CD8-positive, alpha-beta memory T cell (primary cell): ENCODE measurements around the gene AHRR. TPM values are rescaled to one million over a fixed set of nuclear protein-coding genes. Genes with fewer than 3 reads are reported as not detected.
"Not testable (repeated sequence)": the region's sequence is repeated elsewhere in the genome, so short reads cannot be mapped to it uniquely, and the experiment has no call there.

Experiments
- CTCF ChIA-PET: fragments of 350-600 bp; sonication (Branson Sonifier 250); formaldehyde crosslinking; loops from one replicate; lab custom pipeline; 2021; ENCODE audit warnings: antibody characterized with exemption; lab: Charles Lee
- POLR2A ChIA-PET: fragments of 350-600 bp; sonication (Branson Sonifier 250); formaldehyde crosslinking; loops from one replicate; lab custom pipeline; 2021; ENCODE audit warnings: antibody characterized with exemption; lab: Charles Lee
- DNase-seq, 5 donors: peaks; one replicate each; pipeline versions ENCODE4 v3.0.0 to v3.0.0-alpha.2; 2020 to 2022; ENCODE audit warnings: mixed read lengths in 1 of 5
- H3K27ac ChIP-seq: one replicate; pipeline ENCODE4 v1.7.0; 2013; ENCODE audit warnings: low read depth, mild to moderate bottlenecking, low read length, moderate library complexity
- H3K27me3 ChIP-seq: 2 replicates; pipeline ENCODE4 v1.7.0; 2013; ENCODE audit warnings: low read length, mild to moderate bottlenecking; ENCODE audit not compliant: insufficient read depth, poor library complexity, severe bottlenecking
- H3K36me3 ChIP-seq: 2 replicates; pipeline ENCODE4 v1.7.0; 2013; ENCODE audit warnings: mild to moderate bottlenecking, low read length, moderate library complexity; ENCODE audit not compliant: insufficient read depth
- H3K4me1 ChIP-seq: 2 replicates; pipeline ENCODE4 v1.7.0; 2013; ENCODE audit warnings: mild to moderate bottlenecking, low read length, moderate library complexity; ENCODE audit not compliant: insufficient read depth
- H3K4me3 ChIP-seq: 2 replicates; pipeline ENCODE4 v1.7.0; 2013; ENCODE audit warnings: mild to moderate bottlenecking, low read length
- H3K9me3 ChIP-seq: 2 replicates; pipeline ENCODE4 v1.7.0; 2013; ENCODE audit warnings: mild to moderate bottlenecking, low read length
- H3K27ac Mint-ChIP-seq, 8 donors: one replicate each; pipeline ENCODE4 v1.8.0; 2020 to 2021; ENCODE audit warnings: mixed read lengths in 8 of 8, mild to moderate bottlenecking in 6 of 8, inconsistent platforms in 3 of 8, moderate library complexity in 3 of 8
- H3K27me3 Mint-ChIP-seq, 2 donors: one replicate each; pipeline ENCODE4 v1.8.0; 2020 to 2021; ENCODE audit warnings: mixed read lengths in 2 of 2, mild to moderate bottlenecking in 1 of 2, moderate library complexity in 1 of 2
- H3K36me3 Mint-ChIP-seq, 3 donors: one replicate each; pipeline ENCODE4 v1.8.0; 2020 to 2021; ENCODE audit warnings: mixed read lengths in 3 of 3, inconsistent platforms in 1 of 3, mild to moderate bottlenecking in 1 of 3
- H3K4me1 Mint-ChIP-seq, 3 donors: one replicate each; pipeline ENCODE4 v1.8.0; 2020 to 2021; ENCODE audit warnings: mixed read lengths in 3 of 3, inconsistent platforms in 1 of 3, mild to moderate bottlenecking in 1 of 3
- H3K4me3 Mint-ChIP-seq, 7 donors: one replicate each; pipeline ENCODE4 v1.8.0; 2020 to 2021; ENCODE audit warnings: mixed read lengths in 7 of 7, mild to moderate bottlenecking in 6 of 7, moderate library complexity in 4 of 7, inconsistent platforms in 2 of 7
- H3K9me3 Mint-ChIP-seq, 5 donors: one replicate each; pipeline ENCODE4 v1.8.0; 2020 to 2022; ENCODE audit warnings: mixed read lengths in 5 of 5, mild to moderate bottlenecking in 3 of 5, moderate library complexity in 2 of 5, inconsistent platforms in 1 of 5
- polyA plus RNA-seq: library from polyadenylated mRNA; unstranded; fragments of 300-500 nt; fragmentation: Illumina TruSeq; gene quantifications from one replicate; pipeline ENCODE4 v1.2.3, GENCODE V29; 2021
- total RNA-seq, 2 experiments: library from RNA; stranded (reverse); gene quantifications; one replicate each; pipeline ENCODE4 v1.2.3, GENCODE V29; 2021

Gene AHRR
- total and polyA plus RNA-seq, 3 experiments from 2014 or later = 31.7 to 38.2 TPM; not detected in 1

DNA sequence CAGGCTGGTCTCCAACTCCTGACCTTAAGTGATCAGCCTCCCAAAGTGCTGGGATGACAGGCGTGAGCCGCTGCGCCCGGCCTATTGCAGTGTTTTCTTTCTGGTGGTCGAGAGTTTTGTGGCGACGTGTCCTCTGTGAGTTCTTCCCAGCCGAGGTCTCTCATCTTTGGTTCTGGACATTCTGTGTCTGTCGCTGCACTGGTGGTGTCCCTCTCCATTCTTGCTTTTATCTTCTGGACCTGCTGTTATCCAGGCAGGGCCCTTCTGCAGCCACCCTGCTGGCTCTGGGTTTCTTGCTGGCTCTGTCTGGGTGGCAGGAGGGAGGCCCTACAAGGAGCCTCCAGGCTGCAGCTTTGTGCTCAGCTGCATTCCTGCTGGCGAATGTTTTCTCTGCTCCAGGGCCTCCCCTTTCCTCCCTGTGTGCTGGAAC, 72.3 kb downstream of the AHRR start:
- Mint-ChIP-seq H3K27me3 (peaks cover 0 to 4% of the 10 kb centered on the region in 2 donors), H3K27ac (peak overlapping the region in 1 of 8 donors; percentile 38), H3K4me1 (peaks cover 18 to 24% (median 19%) of the 10 kb centered on the region in 3 donors), H3K36me3 (no peaks in the 10 kb centered on the region), H3K9me3 (no peaks in the 10 kb centered on the region), H3K4me3 (peak overlapping the region in 1 of 7 donors; percentile 46)
- ChIA-PET POLR2A (no interaction called here), CTCF (no interaction called here)
- H3K4me3 ChIP-seq = no peak overlapping the region
- no peaks in the 10 kb centered on the region for H3K9me3 ChIP-seq
- no peaks in the 10 kb centered on the region for H3K36me3 ChIP-seq
- DNase-seq = no peak
- peaks cover 8% of the 10 kb centered on the region for H3K4me1 ChIP-seq
- H3K27ac ChIP-seq = no peak overlapping the region
- no peaks in the 10 kb centered on the region for H3K27me3 ChIP-seq

DNA sequence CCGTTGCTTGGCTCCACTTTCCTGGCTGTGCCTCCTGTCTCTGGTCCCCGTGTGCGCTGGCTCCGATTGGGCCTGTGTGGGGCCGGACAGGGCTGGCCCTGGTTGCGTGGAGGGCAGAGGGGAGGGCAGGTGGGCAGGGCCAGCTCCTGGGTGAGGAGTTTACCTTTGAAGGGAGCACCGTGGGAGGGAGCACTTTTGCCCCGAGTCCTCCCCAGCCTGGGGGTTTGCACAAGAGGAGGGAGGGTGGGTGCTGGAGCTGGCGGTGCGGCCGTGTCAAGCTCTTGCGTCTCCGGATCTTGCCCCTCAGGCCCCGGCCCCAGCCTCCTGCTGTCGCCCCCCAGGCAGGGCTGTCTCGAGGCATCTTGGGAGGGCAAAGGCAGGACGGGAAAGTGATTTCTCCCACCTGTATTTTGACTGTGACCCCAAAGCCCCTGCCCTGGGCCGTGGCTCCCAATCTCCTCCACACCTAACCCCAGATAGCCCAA, 73.2 kb downstream of the AHRR start:
- Histone ChIP-seq H3K36me3 (no peaks in the 10 kb centered on the region), H3K4me3 (no peak overlapping the region), H3K4me1 (peaks cover 8% of the 10 kb centered on the region), H3K9me3 (no peaks in the 10 kb centered on the region), H3K27ac (no peak overlapping the region), H3K27me3 (no peaks in the 10 kb centered on the region)
- Mint-ChIP-seq H3K36me3 (no peaks in the 10 kb centered on the region), H3K27ac (no peak overlapping the region), H3K4me1 (peaks cover 18 to 24% (median 19%) of the 10 kb centered on the region in 3 donors), H3K9me3 (no peaks in the 10 kb centered on the region), H3K27me3 (peaks cover 0 to 4% of the 10 kb centered on the region in 2 donors), H3K4me3 (no peak overlapping the region)
- ChIA-PET POLR2A (no interaction called here), CTCF (no interaction called here)
- no peak for DNase-seq

DNA sequence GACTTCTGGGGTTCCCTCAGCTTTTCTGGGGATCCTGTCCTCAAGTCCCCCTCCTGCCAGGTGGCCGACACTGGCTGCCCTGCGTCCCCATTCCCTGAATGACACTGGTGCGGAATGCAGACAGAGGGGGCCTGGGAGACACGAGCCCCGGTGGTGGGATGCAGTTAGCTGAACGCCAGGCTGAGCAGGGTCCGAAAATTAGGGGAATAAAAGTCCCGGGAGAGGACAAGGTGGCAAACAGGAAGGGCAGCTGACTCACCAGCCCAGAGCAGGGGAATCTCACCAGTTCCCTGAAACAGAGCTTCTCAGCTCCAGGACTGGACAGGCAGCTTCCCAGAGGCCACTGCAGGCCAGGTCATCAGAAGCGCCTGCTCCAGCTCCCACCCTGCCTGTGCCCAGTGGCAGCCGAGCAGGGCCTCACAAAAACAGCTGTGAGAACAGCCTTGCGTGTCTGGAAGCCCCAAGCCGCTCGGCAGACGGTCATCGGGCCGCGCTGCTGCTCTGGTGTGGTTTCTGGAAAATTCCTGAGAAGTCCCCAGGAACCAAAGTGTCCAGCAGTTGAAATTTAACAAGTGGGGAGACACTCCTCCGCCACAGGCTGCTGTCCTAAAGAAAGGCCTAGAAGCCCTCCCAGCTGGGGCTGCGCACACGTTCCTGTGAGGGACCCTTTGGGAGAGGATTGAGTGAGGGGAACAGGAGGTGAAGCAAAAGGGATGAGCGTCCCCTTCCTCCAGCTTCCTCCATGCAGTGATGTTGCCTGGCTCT, 73.8 kb downstream of the AHRR start:
- no peak overlapping the region for H3K4me3 Mint-ChIP-seq
- peaks cover 0 to under 1% (median 0%) of the 10 kb centered on the region in 3 donors for H3K36me3 Mint-ChIP-seq
- H3K36me3 ChIP-seq = no peaks in the 10 kb centered on the region
- H3K27ac Mint-ChIP-seq = peak overlapping the region in 1 of 8 donors; percentile 94
- POLR2A ChIA-PET = no interaction called here
- CTCF ChIA-PET = no interaction called here
- peaks cover 2 to 4% of the 10 kb centered on the region in 2 donors for H3K27me3 Mint-ChIP-seq
- H3K4me3 ChIP-seq = no peak overlapping the region
- no peak overlapping the region for H3K27ac ChIP-seq
- H3K9me3 ChIP-seq = no peaks in the 10 kb centered on the region
- no peaks in the 10 kb centered on the region for H3K27me3 ChIP-seq
- no peaks in the 10 kb centered on the region for H3K9me3 Mint-ChIP-seq
- peaks cover 16 to 25% (median 17%) of the 10 kb centered on the region in 3 donors for H3K4me1 Mint-ChIP-seq
- H3K4me1 ChIP-seq = peaks cover 8% of the 10 kb centered on the region
- no peak for DNase-seq

DNA sequence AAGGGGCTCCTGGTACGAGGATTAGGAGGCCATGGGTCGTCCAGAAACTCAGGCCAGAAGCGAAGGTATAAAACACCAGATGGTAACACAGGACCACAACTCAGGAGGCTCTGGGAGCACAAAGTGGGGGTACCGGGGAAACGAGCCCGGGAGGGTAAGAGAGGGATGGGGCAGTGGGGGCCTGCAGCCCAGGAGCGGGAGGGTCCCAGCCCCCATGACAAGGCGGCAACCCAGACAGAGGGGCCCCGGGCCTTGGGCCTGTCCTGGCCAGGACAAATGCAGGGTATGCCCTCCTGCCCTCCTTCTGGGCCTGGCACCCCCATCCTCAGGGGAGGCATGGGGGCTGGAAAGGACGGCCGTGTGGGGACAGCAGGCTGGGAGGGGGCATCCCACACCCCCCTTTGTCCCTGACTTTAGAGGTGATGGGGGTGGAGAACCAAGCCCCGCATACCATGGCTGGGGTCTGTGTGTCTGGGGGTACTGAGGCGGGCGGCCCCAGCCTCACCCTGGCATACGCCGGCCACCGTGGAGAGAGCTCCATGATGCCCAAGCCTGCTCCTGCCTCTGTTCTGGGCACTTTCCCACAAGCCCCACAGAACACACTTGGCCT, 74.5 kb downstream of the AHRR start:
- POLR2A ChIA-PET = no interaction called here
- no peak for DNase-seq
- H3K4me1 Mint-ChIP-seq = peaks cover 15 to 18% (median 16%) of the 10 kb centered on the region in 3 donors
- Histone ChIP-seq H3K9me3 (no peaks in the 10 kb centered on the region), H3K4me3 (no peak overlapping the region), H3K27me3 (peaks cover 4% of the 10 kb centered on the region), H3K27ac (no peak overlapping the region), H3K36me3 (no peaks in the 10 kb centered on the region), H3K4me1 (peaks cover 8% of the 10 kb centered on the region)
- H3K4me3 Mint-ChIP-seq = no peak overlapping the region
- H3K36me3 Mint-ChIP-seq = peaks cover 0 to 2% (median 0%) of the 10 kb centered on the region in 3 donors
- peak overlapping the region in 1 of 8 donors; percentile 94 for H3K27ac Mint-ChIP-seq
- H3K27me3 Mint-ChIP-seq = peaks cover 0 to 9% of the 10 kb centered on the region in 2 donors
- CTCF ChIA-PET = no interaction called here
- H3K9me3 Mint-ChIP-seq = no peaks in the 10 kb centered on the region

DNA sequence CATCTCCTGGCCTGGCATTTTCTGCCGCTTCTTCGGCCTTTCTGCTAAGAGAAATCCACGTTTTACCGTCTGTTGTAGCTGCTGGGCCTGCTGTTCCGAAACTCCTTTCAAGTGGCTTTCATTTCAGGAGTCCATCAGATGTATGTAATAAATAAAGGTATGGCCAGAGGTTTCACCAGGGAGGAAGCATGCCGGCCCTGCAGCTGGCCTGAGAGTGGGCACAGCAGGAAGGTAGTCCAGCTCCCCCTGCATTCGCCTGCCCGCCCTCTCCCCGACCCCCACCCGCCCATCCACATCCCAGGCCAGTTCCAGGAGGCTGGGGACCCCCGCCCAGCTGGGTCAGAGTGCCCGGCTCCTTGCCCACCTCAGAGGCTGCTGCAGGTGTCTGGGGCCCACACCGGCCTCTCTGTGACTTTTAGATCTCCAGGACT, 75.0 kb downstream of the AHRR start:
- no peak for DNase-seq
- H3K4me3 Mint-ChIP-seq = no peak overlapping the region
- CTCF ChIA-PET = no interaction called here
- peak overlapping the region in 1 of 8 donors; percentile 49 for H3K27ac Mint-ChIP-seq
- Histone ChIP-seq H3K27me3 (peaks cover 5% of the 10 kb centered on the region), H3K27ac (no peak overlapping the region), H3K36me3 (no peaks in the 10 kb centered on the region), H3K4me1 (peaks cover 8% of the 10 kb centered on the region), H3K4me3 (no peak overlapping the region), H3K9me3 (no peaks in the 10 kb centered on the region)
- POLR2A ChIA-PET = no interaction called here
- peaks cover 15 to 17% (median 16%) of the 10 kb centered on the region in 3 donors for H3K4me1 Mint-ChIP-seq
- H3K36me3 Mint-ChIP-seq = peaks cover 0 to 2% (median 0%) of the 10 kb centered on the region in 3 donors
- no peaks in the 10 kb centered on the region for H3K9me3 Mint-ChIP-seq
- peaks cover 0 to 13% of the 10 kb centered on the region in 2 donors for H3K27me3 Mint-ChIP-seq

DNA sequence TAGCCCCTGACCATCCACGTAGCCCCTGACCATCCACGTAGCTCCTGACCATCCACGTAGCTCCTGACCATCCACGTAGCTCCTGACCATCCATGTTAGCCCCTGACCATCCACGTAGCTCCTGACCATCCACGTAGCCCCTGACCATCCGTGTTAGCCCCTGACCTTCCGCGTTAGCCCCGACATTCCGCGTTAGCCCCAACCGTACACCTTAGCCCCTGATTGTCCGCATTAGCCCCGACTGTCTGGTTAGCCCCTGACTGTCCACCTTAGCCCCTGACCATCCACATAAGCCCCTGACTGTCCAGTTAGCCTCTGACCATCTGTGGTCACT, 76.6 kb downstream of the AHRR start:
- CTCF ChIA-PET, H3K4me1 Mint-ChIP-seq, H3K27ac ChIP-seq, H3K4me3 ChIP-seq, H3K36me3 Mint-ChIP-seq, H3K4me1 ChIP-seq, DNase-seq, H3K9me3 Mint-ChIP-seq, H3K36me3 ChIP-seq, H3K9me3 ChIP-seq, H3K27me3 ChIP-seq, H3K4me3 Mint-ChIP-seq: not testable (repeated sequence)
- Mint-ChIP-seq H3K27ac (peak overlapping the region in 1 of 8 donors; percentile 79), H3K27me3 (peaks cover 3 to 26% of the 10 kb centered on the region in 2 donors)
- POLR2A ChIA-PET = interaction anchor here (0.6 kb wide), 1 partner anchor 176 kb away, joined by 6 read pairs; no protein-coding TSS in a partner anchor

DNA sequence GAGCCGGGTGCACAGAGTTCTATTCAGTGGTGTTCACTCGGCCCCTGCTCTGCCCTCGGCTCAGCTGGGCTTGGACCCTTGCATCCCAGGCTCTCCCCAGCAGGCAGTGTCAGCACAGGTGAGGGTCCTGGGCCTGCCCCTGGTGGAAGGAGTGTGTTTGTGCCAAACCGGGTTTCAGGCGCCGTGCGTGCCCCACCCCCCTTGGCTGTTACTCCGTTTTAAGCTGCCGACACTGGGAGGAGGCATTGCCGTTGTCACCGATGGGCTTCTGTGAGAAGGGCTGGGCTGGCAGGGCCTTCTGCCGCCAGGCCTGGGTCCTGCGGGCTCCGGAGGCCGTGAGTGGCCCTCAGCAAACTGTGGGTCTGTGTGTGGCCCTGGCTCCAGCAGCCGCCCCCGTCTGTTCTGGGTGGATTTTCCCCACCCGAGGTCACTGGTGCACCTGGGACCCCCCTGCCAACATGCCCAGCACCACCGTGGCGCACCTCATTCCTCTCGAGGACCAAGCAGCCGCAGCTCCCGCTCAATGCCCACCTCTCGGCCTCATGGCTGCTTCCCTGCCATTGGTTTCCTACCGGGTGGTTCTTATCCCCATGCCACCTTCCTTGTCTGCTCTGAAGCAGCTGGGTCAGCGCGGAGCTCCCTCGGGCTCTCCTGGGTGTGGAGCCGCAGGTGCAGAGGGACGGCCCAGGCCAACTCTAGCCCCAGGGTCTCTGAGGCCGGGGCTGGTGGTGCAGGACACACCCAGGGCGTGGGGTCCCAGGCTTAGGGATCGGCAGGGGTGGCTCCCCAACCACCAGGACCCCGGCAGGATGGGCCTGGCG, 77.2 kb downstream of the AHRR start:
- Histone ChIP-seq H3K27ac (no peak overlapping the region), H3K27me3 (peaks cover 5% of the 10 kb centered on the region), H3K4me1 (no peaks in the 10 kb centered on the region), H3K4me3 (no peak overlapping the region), H3K9me3 (no peaks in the 10 kb centered on the region), H3K36me3 (no peaks in the 10 kb centered on the region)
- Mint-ChIP-seq H3K9me3 (peaks cover 0 to 4% (median 0%) of the 10 kb centered on the region in 5 donors), H3K27me3 (peaks cover 5 to 29% of the 10 kb centered on the region in 2 donors), H3K27ac (no peak overlapping the region), H3K4me1 (peaks cover 2 to 4% (median 3%) of the 10 kb centered on the region in 3 donors), H3K4me3 (no peak overlapping the region), H3K36me3 (peaks cover 0 to 2% (median 0%) of the 10 kb centered on the region in 3 donors)
- DNase-seq = no peak
- ChIA-PET CTCF (no interaction called here), POLR2A (interaction anchor here (0.6 kb wide), 1 partner anchor 177 kb away, joined by 6 read pairs; no protein-coding TSS in a partner anchor)
